ENCODE data around the gene ATXN2.

Gene ATXN2

GRCh38 chr12:111435661-111436201, 163.4 kb downstream of the ATXN2 start:
- TF ChIP-seq ZFX (IDR thresholded peaks at IDR 0.05; ENCODE audit: borderline replicate concordance) (no peak), CTCF (IDR thresholded peaks at IDR 0.05) (no peak)
- H3K27ac ChIP-seq: no peak overlapping the region

- no peak for TF ChIP-seq CTCF (IDR thresholded peaks at IDR 0.05)
- no peak for TF ChIP-seq ZFX (IDR thresholded peaks at IDR 0.05; ENCODE audit: borderline replicate concordance)
- H3K27ac ChIP-seq: no peak overlapping the region
Measured at GRCh38 chr12:111434680-111435338, 164.3 kb downstream of the ATXN2 start.

DNA sequence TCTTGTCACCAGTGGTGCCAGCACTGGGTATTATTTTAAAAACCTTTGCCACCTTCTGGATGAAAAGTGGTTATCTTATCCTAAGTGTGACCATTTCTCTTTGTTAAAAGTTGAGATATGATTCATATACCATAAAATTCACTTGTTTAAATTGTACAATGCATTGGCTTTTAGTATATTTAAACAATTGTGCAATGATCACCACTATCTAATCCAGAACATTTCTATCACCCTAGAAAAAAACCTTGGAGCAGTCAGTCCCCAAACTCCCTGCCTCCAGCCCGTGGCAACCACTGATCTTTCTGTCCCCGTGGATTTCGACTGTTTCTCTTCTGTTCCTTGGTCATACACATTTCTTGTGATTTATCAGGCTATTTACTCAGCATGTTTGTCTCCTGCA, 165.1 kb downstream of the ATXN2 start:
- H3K27ac ChIP-seq: no peak overlapping the region
- TF ChIP-seq CTCF (IDR thresholded peaks at IDR 0.05) (no peak), ZFX (IDR thresholded peaks at IDR 0.05; ENCODE audit: borderline replicate concordance) (no peak)

DNA sequence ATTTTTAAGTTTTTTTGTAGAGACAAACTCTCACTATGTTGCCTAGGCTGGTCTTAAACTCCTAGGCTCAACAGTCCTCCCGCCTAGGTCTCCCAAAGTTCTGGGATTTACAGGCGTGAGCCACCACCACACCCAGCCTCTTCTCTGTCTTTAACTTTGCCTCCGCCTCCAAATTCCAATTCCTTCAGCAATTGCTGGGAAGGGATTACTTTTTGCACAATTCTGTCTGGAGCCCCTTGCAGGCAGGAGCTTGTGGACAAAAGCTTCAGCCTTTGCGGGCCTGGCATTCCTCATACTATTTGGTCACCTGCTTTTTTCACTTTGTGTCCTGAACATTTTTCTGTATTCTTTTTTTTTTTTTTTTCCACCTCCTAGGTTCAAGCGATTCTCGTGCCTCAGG, 167.3 kb downstream of the ATXN2 start:
- no peak overlapping the region for H3K27ac ChIP-seq
- TF ChIP-seq CTCF (IDR thresholded peaks at IDR 0.05) (no peak), ZFX (IDR thresholded peaks at IDR 0.05; ENCODE audit: borderline replicate concordance) (no peak)

DNA sequence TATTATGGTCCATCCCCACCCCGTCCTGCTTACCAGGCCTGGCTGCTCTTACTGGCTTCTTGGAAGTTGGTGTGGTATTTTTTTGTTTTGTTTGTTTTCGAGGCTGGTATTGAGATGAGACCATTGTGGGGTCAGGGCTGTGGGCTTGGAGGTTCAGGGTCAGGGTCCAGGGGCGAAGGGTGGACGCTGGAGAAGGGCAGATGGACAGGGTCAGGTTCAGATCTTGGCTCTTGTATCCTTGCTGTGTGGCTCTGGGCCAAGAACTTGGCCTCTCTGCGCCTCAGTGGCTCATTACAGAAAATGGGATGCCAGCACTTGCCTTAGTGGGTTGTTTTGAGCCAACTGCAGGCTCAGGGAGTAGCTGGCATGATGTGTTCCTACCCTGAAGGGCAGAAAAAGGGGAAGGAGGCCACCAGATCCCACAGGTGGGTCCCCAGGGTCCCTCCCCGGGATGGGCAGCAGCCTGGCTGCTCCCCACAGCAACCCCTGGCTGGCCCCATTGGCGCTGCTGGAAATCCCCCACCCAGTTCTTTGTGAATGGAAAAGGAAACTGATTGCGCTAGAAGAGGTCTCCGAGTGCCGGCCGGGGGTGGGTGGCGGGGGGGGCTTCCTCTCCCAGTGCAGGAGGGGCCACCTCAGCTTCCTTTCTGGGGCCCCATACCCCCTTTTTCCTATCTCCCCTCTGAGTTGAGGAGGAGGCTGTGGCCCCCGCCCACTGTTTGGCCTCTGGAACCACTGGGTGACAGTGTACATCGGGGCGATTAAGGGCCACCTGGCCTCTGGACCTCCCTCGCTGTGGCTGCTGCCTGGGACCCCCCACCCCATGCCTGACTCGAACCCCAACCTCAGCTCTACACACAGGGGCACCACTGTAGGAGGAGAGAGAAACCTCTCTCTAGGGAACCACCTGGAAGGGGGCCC, 168.4 kb downstream of the ATXN2 start:
- no peak overlapping the region for H3K27ac ChIP-seq
- no peak for TF ChIP-seq CTCF (IDR thresholded peaks at IDR 0.05)
- TF ChIP-seq ZFX (IDR thresholded peaks at IDR 0.05; ENCODE audit: borderline replicate concordance): no peak

GRCh38 chr12:111429828-111430432, 169.2 kb downstream of the ATXN2 start:
- no peak for TF ChIP-seq ZFX (IDR thresholded peaks at IDR 0.05; ENCODE audit: borderline replicate concordance)
- no peak for TF ChIP-seq CTCF (IDR thresholded peaks at IDR 0.05)
- H3K27ac ChIP-seq: no peak overlapping the region
